BLaER1 (cell line): ENCODE measurements around the gene TMEM81.
A peak's percentile ranks its signal among the peaks of the same experiment; 100 is the strongest.

ENCODE experiments used
- H3K27ac ChIP-seq: shearing (Covaris generic); formaldehyde crosslinking; 2 replicates; pipeline ENCODE4 v1.8.1; 2022
- H3K27me3 ChIP-seq: shearing (Covaris generic); formaldehyde crosslinking; 2 replicates; pipeline ENCODE4 v1.8.1; 2022
- H3K36me3 ChIP-seq: shearing (Covaris generic); formaldehyde crosslinking; 2 replicates; pipeline ENCODE4 v1.8.1; 2022
- H3K4me1 ChIP-seq: shearing (Covaris generic); formaldehyde crosslinking; 2 replicates; pipeline ENCODE4 v1.8.1; 2022
- H3K4me2 ChIP-seq: shearing (Covaris generic); formaldehyde crosslinking; 2 replicates; pipeline ENCODE4 v1.8.1; 2022
- H3K4me3 ChIP-seq: shearing (Covaris generic); formaldehyde crosslinking; 2 replicates; pipeline ENCODE4 v1.8.1; 2022
- H3K9ac ChIP-seq: shearing (Covaris generic); formaldehyde crosslinking; 2 replicates; pipeline ENCODE4 v1.8.1; 2022
- H3K9me3 ChIP-seq: shearing (Covaris generic); formaldehyde crosslinking; 2 replicates; pipeline ENCODE4 v1.8.1; 2022
- H4K20me1 ChIP-seq: shearing (Covaris generic); formaldehyde crosslinking; 2 replicates; pipeline ENCODE4 v1.8.1; 2022
- Cebpa-rat ChIP-seq: shearing (Covaris generic); IDR thresholded peaks from 2 replicates; pipeline ENCODE4 v1.8.1; 2022

The TMEM81 gene

DNA sequence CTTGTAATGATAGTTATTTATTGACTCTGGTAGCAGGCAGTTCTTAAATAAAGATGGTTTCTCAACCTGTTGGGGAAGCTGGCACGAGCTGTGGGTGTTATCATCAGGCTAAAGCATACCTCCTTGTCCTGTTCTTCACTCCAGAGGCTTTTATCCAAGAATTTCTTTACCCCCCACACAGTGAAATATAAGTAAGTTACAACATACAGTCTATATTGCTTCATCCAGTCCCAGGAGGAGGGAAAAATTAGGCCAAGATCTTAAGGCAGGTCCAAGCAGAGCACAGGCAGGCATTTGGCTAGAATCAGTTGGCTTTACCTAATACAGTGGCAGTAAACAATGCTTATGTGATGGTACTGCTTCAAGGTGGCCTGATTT, 6.3 kb downstream of the TMEM81 start:
- Histone ChIP-seq H3K27ac (no peak overlapping the region), H3K27me3 (no peaks in the 10 kb centered on the region), H3K36me3 (0 out of 2 replicates have a peak, but pooled peaks cover 6% of the 10 kb centered on the region), H3K4me1 (no peaks in the 10 kb centered on the region; the same call in 1 of the 2 replicates), H3K9ac (no peak overlapping the region), H4K20me1 (no peaks in the 10 kb centered on the region), H3K4me3 (no peak overlapping the region), H3K4me2 (no peak overlapping the region), H3K9me3 (no peaks in the 10 kb centered on the region)
- no peak for TF ChIP-seq Cebpa-rat

- no peak for TF ChIP-seq Cebpa-rat
- Histone ChIP-seq H3K4me1 (no peaks in the 10 kb centered on the region; the same call in 1 of the 2 replicates), H3K4me2 (no peak overlapping the region), H3K4me3 (no peak overlapping the region), H3K27me3 (no peaks in the 10 kb centered on the region), H3K9ac (no peak overlapping the region), H4K20me1 (no peaks in the 10 kb centered on the region), H3K27ac (no peak overlapping the region), H3K9me3 (no peaks in the 10 kb centered on the region), H3K36me3 (0 out of 2 replicates have a peak, but pooled peaks cover under 1% of the 10 kb centered on the region)
These were observed 6.9 kb downstream of the TMEM81 start for GRCh38 chr1:205077158-205077933.

GRCh38 chr1:205076245-205076761, 8.0 kb downstream of the TMEM81 start:
- no peaks in the 10 kb centered on the region for H3K27me3 ChIP-seq
- H3K27ac ChIP-seq: no peak overlapping the region
- no peaks in the 10 kb centered on the region for H4K20me1 ChIP-seq
- H3K9ac ChIP-seq: no peak overlapping the region
- no peak overlapping the region for H3K4me3 ChIP-seq
- peak overlapping the region; percentile 14; the same call in 1 of the 2 replicates for H3K4me2 ChIP-seq
- TF ChIP-seq Cebpa-rat: no peak
- H3K36me3 ChIP-seq: no peaks in the 10 kb centered on the region
- H3K4me1 ChIP-seq: no peaks in the 10 kb centered on the region; the same call in 1 of the 2 replicates
- H3K9me3 ChIP-seq: no peaks in the 10 kb centered on the region

GRCh38 chr1:205075642-205076155, 8.6 kb downstream of the TMEM81 start:
- Histone ChIP-seq H4K20me1 (no peaks in the 10 kb centered on the region), H3K9me3 (no peaks in the 10 kb centered on the region), H3K4me1 (no peaks in the 10 kb centered on the region; the same call in 1 of the 2 replicates), H3K27me3 (no peaks in the 10 kb centered on the region), H3K27ac (no peak overlapping the region), H3K36me3 (no peaks in the 10 kb centered on the region), H3K9ac (no peak overlapping the region), H3K4me2 (no peak overlapping the region; the same call in 1 of the 2 replicates), H3K4me3 (no peak overlapping the region)
- TF ChIP-seq Cebpa-rat: no peak

DNA sequence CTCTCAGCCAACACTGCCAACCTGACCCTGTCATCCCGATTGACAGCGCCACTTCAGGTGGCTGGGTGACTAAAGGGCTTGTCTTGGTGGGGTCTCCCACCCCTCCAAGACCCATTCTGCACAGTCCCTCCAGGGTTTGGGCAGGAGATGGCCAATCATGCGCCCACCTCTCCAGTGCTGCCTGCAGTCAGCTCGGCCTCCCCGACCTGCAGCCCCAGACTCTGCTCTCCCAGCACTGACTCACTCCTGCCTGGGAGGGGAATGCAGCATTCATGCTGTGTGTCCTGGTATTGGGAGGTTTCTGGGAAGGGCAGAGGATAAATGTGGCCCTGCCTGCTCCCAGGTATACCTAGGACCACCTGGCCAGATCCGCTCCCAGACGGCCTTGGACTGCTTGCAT, 9.7 kb downstream of the TMEM81 start:
- Histone ChIP-seq H3K4me3 (no peak overlapping the region), H3K27ac (no peak overlapping the region), H3K36me3 (no peaks in the 10 kb centered on the region), H3K9ac (no peak overlapping the region), H3K4me2 (no peak overlapping the region), H3K9me3 (no peaks in the 10 kb centered on the region), H4K20me1 (no peaks in the 10 kb centered on the region), H3K27me3 (no peaks in the 10 kb centered on the region), H3K4me1 (no peaks in the 10 kb centered on the region; the same call in 1 of the 2 replicates)
- no peak for TF ChIP-seq Cebpa-rat

DNA sequence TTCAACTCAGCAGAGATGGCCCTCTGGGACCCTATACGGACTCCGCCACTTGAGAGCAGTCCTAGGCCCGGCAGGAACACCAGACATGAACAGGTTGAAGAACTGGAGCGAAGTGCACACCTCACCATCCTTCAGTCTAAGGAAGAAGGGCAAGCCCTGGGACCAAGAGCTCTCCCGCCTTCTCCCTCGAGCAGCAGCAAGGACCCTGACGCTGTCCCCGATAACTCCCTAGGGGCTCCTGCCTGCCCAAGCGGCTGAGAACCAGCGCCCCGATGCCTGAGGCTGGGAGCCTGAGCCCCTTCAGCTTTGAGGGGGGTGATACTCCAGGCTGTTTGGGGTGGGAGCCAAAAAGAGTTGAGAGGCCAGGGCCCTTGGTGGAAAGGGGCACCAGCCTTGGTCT, 10.2 kb downstream of the TMEM81 start:
- Histone ChIP-seq H3K4me3 (no peak overlapping the region), H3K36me3 (no peaks in the 10 kb centered on the region), H3K9ac (no peak overlapping the region), H3K27me3 (no peaks in the 10 kb centered on the region), H3K4me1 (no peaks in the 10 kb centered on the region; the same call in 1 of the 2 replicates), H4K20me1 (no peaks in the 10 kb centered on the region), H3K9me3 (no peaks in the 10 kb centered on the region), H3K4me2 (no peak overlapping the region), H3K27ac (no peak overlapping the region)
- TF ChIP-seq Cebpa-rat: no peak

DNA sequence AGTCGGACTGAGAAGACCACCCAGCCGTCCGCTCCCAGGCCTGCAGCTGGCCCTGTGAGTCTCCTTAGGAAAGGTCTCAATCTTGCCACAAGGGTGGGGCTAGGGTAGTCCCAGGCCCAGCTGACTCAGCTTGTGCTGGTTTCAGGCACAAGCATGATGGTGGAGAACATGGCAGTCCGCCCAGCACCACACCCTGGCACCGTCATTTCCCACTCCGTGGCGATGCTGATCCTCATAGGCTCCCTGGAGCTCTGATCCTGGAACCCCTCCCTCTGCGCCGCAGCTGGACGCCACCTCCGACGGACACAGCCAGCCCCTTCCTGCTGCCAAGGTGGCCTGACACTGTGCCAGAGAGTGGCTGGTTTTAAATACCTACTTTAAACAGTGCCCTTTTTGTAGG, 10.7 kb downstream of the TMEM81 start:
- H3K27me3 ChIP-seq: no peaks in the 10 kb centered on the region
- H3K4me2 ChIP-seq: no peak overlapping the region
- H3K4me1 ChIP-seq: no peaks in the 10 kb centered on the region; the same call in 1 of the 2 replicates
- H3K27ac ChIP-seq: no peak overlapping the region
- no peak overlapping the region for H3K4me3 ChIP-seq
- no peaks in the 10 kb centered on the region for H4K20me1 ChIP-seq
- H3K36me3 ChIP-seq: no peaks in the 10 kb centered on the region
- H3K9ac ChIP-seq: no peak overlapping the region
- no peaks in the 10 kb centered on the region for H3K9me3 ChIP-seq
- TF ChIP-seq Cebpa-rat: no peak

- Histone ChIP-seq H3K4me2 (no peak overlapping the region), H3K9me3 (no peaks in the 10 kb centered on the region), H3K27ac (no peak overlapping the region), H3K36me3 (no peaks in the 10 kb centered on the region), H3K4me3 (no peak overlapping the region), H3K4me1 (no peaks in the 10 kb centered on the region; the same call in 1 of the 2 replicates), H4K20me1 (no peaks in the 10 kb centered on the region), H3K27me3 (no peaks in the 10 kb centered on the region), H3K9ac (no peak overlapping the region)
- TF ChIP-seq Cebpa-rat: no peak
These were observed 11.4 kb downstream of the TMEM81 start for GRCh38 chr1:205072881-205073280.

- H4K20me1 ChIP-seq: no peaks in the 10 kb centered on the region
- no peaks in the 10 kb centered on the region; the same call in 1 of the 2 replicates for H3K4me1 ChIP-seq
- no peak overlapping the region for H3K4me2 ChIP-seq
- H3K27me3 ChIP-seq: no peaks in the 10 kb centered on the region
- no peak for TF ChIP-seq Cebpa-rat
- no peak overlapping the region for H3K4me3 ChIP-seq
- H3K27ac ChIP-seq: no peak overlapping the region
- H3K9ac ChIP-seq: no peak overlapping the region
- H3K36me3 ChIP-seq: no peaks in the 10 kb centered on the region
- H3K9me3 ChIP-seq: no peaks in the 10 kb centered on the region
These were observed 12.0 kb downstream of the TMEM81 start for GRCh38 chr1:205072286-205072685.

DNA sequence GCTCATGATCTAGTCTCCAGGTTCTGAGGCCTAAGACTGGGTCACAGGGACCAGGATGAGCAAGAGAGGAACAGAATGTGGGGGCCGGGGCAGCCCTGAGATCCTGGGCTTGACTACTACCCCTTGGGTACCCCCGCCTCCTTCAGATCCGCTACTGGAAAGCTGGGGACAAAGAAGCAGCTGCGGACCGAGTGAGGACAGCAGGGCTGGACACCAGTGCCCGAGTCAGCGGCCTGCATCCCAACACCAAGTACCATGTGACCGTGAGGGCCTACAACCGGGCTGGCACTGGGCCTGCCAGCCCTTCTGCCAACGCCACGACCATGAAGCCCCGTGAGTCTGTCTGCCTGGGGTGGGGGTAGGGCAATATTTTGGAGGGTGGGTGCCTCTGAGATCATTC, 12.5 kb downstream of the TMEM81 start:
- Histone ChIP-seq H3K9me3 (no peaks in the 10 kb centered on the region), H3K4me2 (no peak overlapping the region), H4K20me1 (no peaks in the 10 kb centered on the region), H3K27ac (no peak overlapping the region), H3K27me3 (no peaks in the 10 kb centered on the region), H3K9ac (no peak overlapping the region), H3K4me1 (no peaks in the 10 kb centered on the region; the same call in 1 of the 2 replicates), H3K4me3 (no peak overlapping the region), H3K36me3 (no peaks in the 10 kb centered on the region)
- no peak for TF ChIP-seq Cebpa-rat
